Astrocyte (in vitro differentiated cells and primary cell): ENCODE results near the gene DEPDC7. TPM values are rescaled to one million over a fixed set of nuclear protein-coding genes. Genes with fewer than 3 reads are reported as not detected.

ENCODE experiments used
- DNase-seq: peaks from one replicate; pipeline ENCODE4 v3.0.0-alpha.2; 2010; ENCODE audit warnings: low read depth
- FAIRE-seq: peaks from 2 replicates; lab custom pipeline; 2011; peaks lifted over from hg19 to GRCh38; lab: Jason Lieb, UNC
- H2AFZ ChIP-seq: 2 replicates; pipeline ENCODE4 v1.6.0; 2012; ENCODE audit warnings: low read depth, low read length, inconsistent platforms
- H3K27ac ChIP-seq: 2 replicates; pipeline ENCODE4 v1.5.1; 2011; ENCODE audit warnings: low read depth, low read length, inconsistent platforms
- H3K27me3 ChIP-seq: 2 replicates; pipeline ENCODE4 v1.6.0; 2011; ENCODE audit warnings: low read length, inconsistent platforms; ENCODE audit not compliant: insufficient read depth
- H3K36me3 ChIP-seq: 2 replicates; pipeline ENCODE4 v1.5.1; 2011; ENCODE audit warnings: low read length, inconsistent platforms; ENCODE audit not compliant: insufficient read depth
- H3K4me1 ChIP-seq: 2 replicates; pipeline ENCODE4 v1.5.1; 2011; ENCODE audit warnings: low read length, inconsistent platforms; ENCODE audit not compliant: insufficient read depth
- H3K4me2 ChIP-seq: 2 replicates; pipeline ENCODE4 v1.6.0; 2012; ENCODE audit warnings: low read length, inconsistent platforms
- H3K4me3 ChIP-seq: 2 replicates; pipeline ENCODE4 v1.5.1; 2011; ENCODE audit warnings: low read depth, mild to moderate bottlenecking, low read length, inconsistent platforms; ENCODE audit not compliant: insufficient read depth
- H3K79me2 ChIP-seq: 2 replicates; pipeline ENCODE4 v1.6.0; 2012; ENCODE audit warnings: mild to moderate bottlenecking, low read length, inconsistent platforms; ENCODE audit not compliant: insufficient read depth
- H3K9ac ChIP-seq: 2 replicates; pipeline ENCODE4 v1.6.0; 2012; ENCODE audit warnings: mild to moderate bottlenecking, low read length, inconsistent platforms
- H3K9me3 ChIP-seq: 2 replicates; pipeline ENCODE4 v1.5.1; 2012; ENCODE audit warnings: low read depth, mild to moderate bottlenecking, low read length, inconsistent platforms; ENCODE audit not compliant: insufficient read depth
- H4K20me1 ChIP-seq: 2 replicates; pipeline ENCODE4 v1.6.0; 2012; ENCODE audit warnings: low read length, inconsistent platforms; ENCODE audit not compliant: insufficient read depth
- H3K27ac Mint-ChIP-seq: one replicate; pipeline ENCODE4 v1.8.0; 2021; ENCODE audit warnings: mild to moderate bottlenecking, mixed read lengths; ENCODE audit not compliant: unreplicated experiment
- H3K27me3 Mint-ChIP-seq: one replicate; pipeline ENCODE4 v1.8.0; 2021; ENCODE audit warnings: low read depth, mixed read lengths; ENCODE audit not compliant: unreplicated experiment
- H3K36me3 Mint-ChIP-seq: one replicate; pipeline ENCODE4 v1.8.0; 2021; ENCODE audit warnings: low read depth, mixed read lengths; ENCODE audit not compliant: unreplicated experiment
- H3K4me1 Mint-ChIP-seq: one replicate; pipeline ENCODE4 v1.8.0; 2021; ENCODE audit warnings: low read depth, mixed read lengths; ENCODE audit not compliant: unreplicated experiment
- H3K4me3 Mint-ChIP-seq: one replicate; pipeline ENCODE4 v1.8.0; 2021; ENCODE audit warnings: mild to moderate bottlenecking, moderate library complexity, mixed read lengths; ENCODE audit not compliant: unreplicated experiment
- H3K9me3 Mint-ChIP-seq: one replicate; pipeline ENCODE4 v1.8.0; 2021; ENCODE audit warnings: mild to moderate bottlenecking, mixed read lengths; ENCODE audit not compliant: unreplicated experiment
- EZH2 ChIP-seq: IDR thresholded peaks from 2 replicates; pipeline ENCODE4 v1.6.1; 2012; ENCODE audit warnings: mild to moderate bottlenecking, low read length, inconsistent platforms; ENCODE audit not compliant: insufficient read depth
- total RNA-seq: library from RNA; stranded (reverse); gene quantifications from 2 replicates; pipeline ENCODE4 v1.2.1, GENCODE V29; 2021
- TF ChIP-seq, protein P1 (sequence below): IDR thresholded peaks from 2 replicates; pipeline ENCODE4 v1.5.1; 2011; ENCODE audit warnings: low read depth, mild to moderate bottlenecking, inconsistent platforms, low read length, moderate library complexity; ENCODE audit not compliant: insufficient read depth

Gene DEPDC7
- total RNA-seq, 1 donor from 2014 or later = 3.7 TPM

DNA sequence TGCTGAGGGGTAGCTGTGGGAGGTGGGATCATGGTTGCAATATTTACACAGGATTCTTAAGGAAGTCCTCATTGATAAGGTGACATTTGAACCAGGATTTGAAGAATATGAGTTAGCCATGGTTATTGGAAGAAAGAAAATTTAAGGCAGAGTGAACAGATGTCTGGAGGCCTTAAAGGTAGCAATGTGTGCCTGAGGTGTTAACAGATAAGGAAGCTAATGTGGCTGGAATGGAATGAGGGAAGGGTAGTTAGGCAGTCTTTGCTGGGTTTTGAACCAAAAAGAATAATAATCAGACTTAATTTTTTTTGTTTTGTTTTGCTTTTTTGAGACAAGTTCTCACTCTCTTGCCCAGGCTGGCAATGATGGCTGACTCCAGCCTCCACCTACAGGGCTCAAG is 9.7 kb upstream of the DEPDC7 start:
- H3K27me3 ChIP-seq = no peaks in the 10 kb centered on the region
- H3K9ac ChIP-seq = no peak overlapping the region
- H3K9me3 ChIP-seq = no peaks in the 10 kb centered on the region
- H3K4me2 ChIP-seq = no peak overlapping the region
- Mint-ChIP-seq H3K4me3 (no peak overlapping the region), H3K27me3 (peaks cover 4% of the 10 kb centered on the region), H3K36me3 (no peaks in the 10 kb centered on the region), H3K27ac (no peak overlapping the region), H3K9me3 (peaks cover 6% of the 10 kb centered on the region), H3K4me1 (peaks cover 5% of the 10 kb centered on the region)
- no peaks in the 10 kb centered on the region for H3K79me2 ChIP-seq
- H2AFZ ChIP-seq = no peak overlapping the region
- no peak overlapping the region for H3K4me3 ChIP-seq
- FAIRE-seq (no peak), DNase-seq (no peak)
- no peaks in the 10 kb centered on the region for H4K20me1 ChIP-seq
- H3K27ac ChIP-seq = no peak overlapping the region
- H3K36me3 ChIP-seq = no peaks in the 10 kb centered on the region
- TF ChIP-seq, protein P1, sequence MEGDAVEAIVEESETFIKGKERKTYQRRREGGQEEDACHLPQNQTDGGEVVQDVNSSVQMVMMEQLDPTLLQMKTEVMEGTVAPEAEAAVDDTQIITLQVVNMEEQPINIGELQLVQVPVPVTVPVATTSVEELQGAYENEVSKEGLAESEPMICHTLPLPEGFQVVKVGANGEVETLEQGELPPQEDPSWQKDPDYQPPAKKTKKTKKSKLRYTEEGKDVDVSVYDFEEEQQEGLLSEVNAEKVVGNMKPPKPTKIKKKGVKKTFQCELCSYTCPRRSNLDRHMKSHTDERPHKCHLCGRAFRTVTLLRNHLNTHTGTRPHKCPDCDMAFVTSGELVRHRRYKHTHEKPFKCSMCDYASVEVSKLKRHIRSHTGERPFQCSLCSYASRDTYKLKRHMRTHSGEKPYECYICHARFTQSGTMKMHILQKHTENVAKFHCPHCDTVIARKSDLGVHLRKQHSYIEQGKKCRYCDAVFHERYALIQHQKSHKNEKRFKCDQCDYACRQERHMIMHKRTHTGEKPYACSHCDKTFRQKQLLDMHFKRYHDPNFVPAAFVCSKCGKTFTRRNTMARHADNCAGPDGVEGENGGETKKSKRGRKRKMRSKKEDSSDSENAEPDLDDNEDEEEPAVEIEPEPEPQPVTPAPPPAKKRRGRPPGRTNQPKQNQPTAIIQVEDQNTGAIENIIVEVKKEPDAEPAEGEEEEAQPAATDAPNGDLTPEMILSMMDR = no peak
- TF ChIP-seq EZH2 = no peak
- peaks cover 4% of the 10 kb centered on the region for H3K4me1 ChIP-seq

DNA sequence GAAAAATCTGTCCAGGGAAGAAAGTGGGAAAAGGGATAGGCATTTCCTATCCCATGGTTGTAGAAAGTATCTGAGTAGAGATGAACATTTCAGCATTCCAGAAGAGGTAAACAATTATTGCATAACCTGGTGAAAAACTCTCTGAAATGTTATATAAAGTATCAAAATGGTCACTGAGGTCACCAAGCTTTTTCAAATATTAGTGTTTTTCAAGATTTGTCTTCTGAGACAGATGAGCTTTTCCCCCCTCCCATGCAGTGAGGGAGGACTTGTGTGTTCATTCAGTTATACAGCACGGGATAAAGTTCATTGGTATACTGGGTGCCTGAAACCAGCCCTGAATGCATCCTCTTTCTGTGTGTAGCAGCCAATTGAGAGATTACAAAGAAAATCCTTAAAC is 1.9 kb upstream of the DEPDC7 start:
- TF ChIP-seq, protein P1 = no peak
- H3K4me3 Mint-ChIP-seq = no peak overlapping the region
- peaks cover 8% of the 10 kb centered on the region for H3K27me3 Mint-ChIP-seq
- H3K9me3 Mint-ChIP-seq = peaks cover 7% of the 10 kb centered on the region
- Histone ChIP-seq H3K9me3 (no peaks in the 10 kb centered on the region), H3K27me3 (no peaks in the 10 kb centered on the region), H3K36me3 (no peaks in the 10 kb centered on the region), H3K4me1 (peaks cover 12% of the 10 kb centered on the region), H4K20me1 (no peaks in the 10 kb centered on the region), H3K79me2 (no peaks in the 10 kb centered on the region), H3K9ac (no peak overlapping the region), H2AFZ (no peak overlapping the region), H3K4me3 (no peak overlapping the region), H3K4me2 (no peak overlapping the region), H3K27ac (no peak overlapping the region)
- H3K4me1 Mint-ChIP-seq = peaks cover 9% of the 10 kb centered on the region
- no peak for DNase-seq
- no peaks in the 10 kb centered on the region for H3K36me3 Mint-ChIP-seq
- no peak overlapping the region for H3K27ac Mint-ChIP-seq
- FAIRE-seq = no peak

DNA sequence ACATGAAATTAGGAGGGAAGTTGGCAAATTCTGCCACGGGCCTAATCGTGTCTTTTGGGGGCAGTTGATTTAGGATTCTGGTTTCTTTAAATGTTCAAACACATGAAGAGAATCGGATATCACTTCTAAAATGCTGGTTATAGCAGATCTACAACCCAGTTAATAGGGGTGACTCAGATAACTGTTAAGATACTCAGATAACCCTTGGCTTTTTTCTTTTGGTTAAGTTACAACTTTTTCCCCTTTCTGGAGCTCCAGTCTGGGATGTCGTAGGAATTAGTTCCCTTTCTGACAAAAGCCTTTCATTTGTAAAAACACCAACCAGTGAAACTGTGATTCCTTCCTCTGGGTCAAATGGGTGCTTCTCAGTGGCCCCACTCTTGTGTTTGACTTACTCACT is 976 bp downstream of the DEPDC7 start:
- no peak for FAIRE-seq
- Histone ChIP-seq H3K79me2 (peaks cover 6% of the 10 kb centered on the region), H4K20me1 (no peaks in the 10 kb centered on the region), H3K4me3 (peak overlapping the region; percentile 68), H3K4me2 (peak overlapping the region; percentile 89), H2AFZ (no peak overlapping the region), H3K4me1 (peaks cover 10% of the 10 kb centered on the region), H3K27ac (no peak overlapping the region), H3K27me3 (no peaks in the 10 kb centered on the region), H3K9me3 (no peaks in the 10 kb centered on the region), H3K36me3 (no peaks in the 10 kb centered on the region), H3K9ac (peak overlapping the region; percentile 69)
- Mint-ChIP-seq H3K36me3 (no peaks in the 10 kb centered on the region), H3K27me3 (peaks cover 8% of the 10 kb centered on the region), H3K27ac (peak overlapping the region; percentile 59), H3K4me3 (peak overlapping the region; percentile 90), H3K9me3 (peaks cover 5% of the 10 kb centered on the region), H3K4me1 (peaks cover 5% of the 10 kb centered on the region)
- TF ChIP-seq, protein P1 = no peak
- TF ChIP-seq EZH2 = no peak
- DNase-seq = no peak
